ENCODE results near the gene GSE1.

DNA sequence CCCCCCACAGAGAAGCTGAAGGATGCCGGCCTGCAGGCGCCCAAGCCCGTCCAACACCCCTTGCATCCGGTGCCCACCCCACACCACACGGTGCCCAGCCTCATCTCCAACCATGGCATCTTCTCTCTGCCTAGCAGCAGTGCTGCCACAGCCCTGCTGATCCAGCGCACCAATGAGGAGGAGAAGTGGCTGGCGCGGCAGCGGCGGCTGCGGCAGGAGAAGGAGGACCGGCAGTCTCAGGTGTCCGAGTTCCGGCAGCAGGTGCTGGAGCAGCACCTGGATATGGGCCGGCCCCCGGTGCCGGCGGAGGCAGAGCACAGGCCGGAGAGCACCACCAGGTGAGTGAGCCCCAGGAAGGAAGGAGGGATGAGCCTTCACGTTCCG is 44.1 kb downstream of the GSE1 start:
- TF ChIP-seq EZH2phosphoT487 (IDR thresholded peaks at IDR 0.05; ENCODE audit: borderline replicate concordance) (no peak), CEBPB (IDR thresholded peaks at IDR 0.05; ENCODE audit: low read depth) (no peak)
